Measurements from ENCODE around the gene DAPK1.

DAPK1 gene

DNA sequence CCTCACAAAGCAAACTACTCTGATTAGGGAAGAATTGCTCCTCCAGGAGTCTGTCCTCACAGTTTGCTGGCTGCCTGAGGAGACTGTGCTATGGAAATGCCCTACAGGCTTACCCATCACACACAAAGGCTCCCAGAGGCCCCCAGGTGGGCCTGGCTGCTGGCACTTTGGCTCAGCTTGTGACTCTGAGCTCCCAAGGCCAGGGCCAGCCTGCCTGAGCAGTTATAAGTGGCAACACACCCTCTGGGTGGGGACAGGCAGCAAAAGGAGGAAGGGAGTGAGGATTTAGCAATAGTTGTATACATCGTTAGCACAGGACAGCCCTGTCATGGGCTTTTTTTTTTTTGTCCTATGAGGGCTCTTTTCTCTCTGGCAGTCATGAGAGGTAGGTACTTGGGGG, 103.5 kb downstream of the DAPK1 start:
- DNase-seq, result no peak
- TF ChIP-seq POLR2A (IDR thresholded peaks at IDR 0.05; ENCODE audit: low read length), result no peak

DNA sequence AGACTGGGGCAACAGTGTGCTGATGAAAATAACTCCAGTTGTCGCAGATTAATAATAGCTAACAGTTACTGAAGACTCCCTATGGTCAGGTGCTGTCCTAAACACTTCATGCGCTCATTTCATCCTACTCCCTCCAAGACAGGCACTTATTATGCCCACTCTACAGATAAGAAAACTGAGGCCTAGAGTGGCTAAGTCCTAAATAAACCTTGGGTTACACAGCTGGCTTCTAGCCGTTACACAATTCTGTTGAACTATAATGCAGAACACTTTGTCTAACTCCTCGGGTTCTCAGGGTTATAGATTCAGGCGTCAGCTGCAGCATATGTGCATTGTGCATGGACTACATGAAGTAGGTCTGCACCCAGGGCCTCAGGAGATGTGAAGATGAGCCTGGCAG, 103.9 kb downstream of the DAPK1 start:
- no peak for DNase-seq
- TF ChIP-seq POLR2A (IDR thresholded peaks at IDR 0.05; ENCODE audit: low read length) (no peak), GATA1 (IDR thresholded peaks at IDR 0.05; ENCODE audit: low read depth, low read length) (no peak)

DNA sequence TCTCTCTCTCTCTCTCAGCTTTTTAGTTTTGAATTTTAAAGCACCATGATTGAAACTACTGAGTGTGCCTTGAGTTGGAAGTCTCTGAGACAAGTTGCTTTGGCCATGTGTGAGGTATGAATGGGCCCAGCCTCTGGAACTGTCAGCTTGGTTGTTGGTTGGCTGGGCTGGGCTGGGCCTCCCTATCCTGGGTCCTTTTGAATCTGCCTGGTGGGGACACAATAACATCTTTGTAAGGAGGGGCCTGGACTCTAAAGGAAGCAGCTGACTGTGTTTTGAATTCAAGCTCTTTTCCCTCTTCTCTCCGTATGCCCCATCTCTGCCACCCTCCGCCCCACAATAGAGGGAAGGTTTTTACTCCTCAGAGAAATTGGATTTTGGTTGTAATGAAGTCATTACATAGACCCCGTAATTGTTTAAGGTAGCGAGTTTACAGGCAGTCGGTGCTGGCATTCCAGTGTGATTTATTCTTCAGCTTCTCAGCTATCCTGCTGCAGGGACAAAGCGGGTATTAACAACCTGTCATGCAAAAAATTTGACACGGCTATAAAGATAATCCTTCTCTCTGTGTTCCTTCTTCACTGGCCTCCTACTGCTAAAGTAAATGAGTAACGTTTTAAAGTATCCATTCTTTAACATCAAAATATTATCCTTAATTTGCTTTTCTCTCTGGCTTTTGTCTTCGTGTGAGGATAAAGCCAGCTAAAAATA, 105.4 kb downstream of the DAPK1 start:
- TF ChIP-seq GATA1 (IDR thresholded peaks at IDR 0.05; ENCODE audit: low read depth, low read length) (no peak), POLR2A (IDR thresholded peaks at IDR 0.05; ENCODE audit: low read length) (no peak)
- DNase-seq, result no peak

DNA sequence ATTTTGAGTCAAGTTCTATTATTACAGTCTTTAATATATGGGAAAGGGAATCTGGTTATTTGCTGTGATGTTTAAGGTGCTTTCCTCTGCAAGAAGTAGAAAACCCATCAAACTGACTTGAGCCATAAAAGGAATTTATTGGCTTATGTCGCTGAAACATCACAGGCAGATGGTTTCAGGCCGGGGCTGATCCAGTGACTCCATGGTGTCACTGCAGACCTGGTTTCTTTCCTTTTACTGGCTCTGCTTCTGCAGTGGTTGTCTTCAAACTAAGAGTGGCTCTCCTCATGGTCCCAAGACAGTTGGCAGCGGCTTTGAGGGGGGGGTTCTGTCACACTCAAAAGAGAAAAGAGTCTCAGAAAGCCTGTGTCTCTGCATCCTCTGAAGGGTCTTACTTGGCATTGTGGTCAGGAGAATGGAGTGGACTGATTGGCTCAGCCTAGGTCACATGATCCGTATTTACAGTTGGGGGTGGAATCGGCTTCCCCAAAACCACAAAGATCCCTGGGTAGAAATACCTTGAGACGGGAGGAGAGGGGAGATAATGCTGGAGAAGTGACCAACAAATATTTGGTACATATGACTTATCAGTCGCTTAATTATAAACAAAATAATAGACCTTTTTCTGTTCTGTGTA, 106.3 kb downstream of the DAPK1 start:
- TF ChIP-seq POLR2A (IDR thresholded peaks at IDR 0.05; ENCODE audit: low read length) (no peak), GATA1 (IDR thresholded peaks at IDR 0.05; ENCODE audit: low read depth, low read length) (no peak)
- no peak for DNase-seq

DNA sequence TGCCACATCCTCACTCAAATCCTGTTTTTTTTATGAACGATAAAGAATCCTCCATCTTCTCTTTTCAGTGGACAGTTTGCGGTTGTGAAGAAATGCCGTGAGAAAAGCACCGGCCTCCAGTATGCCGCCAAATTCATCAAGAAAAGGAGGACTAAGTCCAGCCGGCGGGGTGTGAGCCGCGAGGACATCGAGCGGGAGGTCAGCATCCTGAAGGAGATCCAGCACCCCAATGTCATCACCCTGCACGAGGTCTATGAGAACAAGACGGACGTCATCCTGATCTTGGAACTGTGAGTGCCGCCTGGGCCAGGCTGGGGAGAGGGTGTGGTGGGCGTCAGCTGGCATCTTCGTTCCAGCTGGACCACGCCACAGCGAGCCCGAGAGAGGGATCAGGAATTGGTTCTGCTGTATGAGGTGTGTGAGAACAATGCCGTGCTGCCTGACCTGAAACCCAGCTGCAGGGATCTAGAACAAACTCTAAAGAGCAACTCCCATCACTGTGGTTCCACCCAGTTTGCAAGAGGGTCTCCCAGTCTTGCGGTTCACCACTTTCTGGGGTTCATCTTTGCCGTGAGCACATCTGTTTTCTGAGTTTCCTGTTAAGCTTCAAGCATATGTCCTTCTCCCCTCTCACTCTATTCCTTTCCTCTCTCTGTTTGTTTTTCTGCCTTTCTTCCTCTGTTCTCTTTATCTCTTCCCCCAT, 107.4 kb downstream of the DAPK1 start:
- DNase-seq, result no peak
- TF ChIP-seq GATA1 (IDR thresholded peaks at IDR 0.05; ENCODE audit: low read depth, low read length) (no peak), POLR2A (IDR thresholded peaks at IDR 0.05; ENCODE audit: low read length) (no peak)

DNA sequence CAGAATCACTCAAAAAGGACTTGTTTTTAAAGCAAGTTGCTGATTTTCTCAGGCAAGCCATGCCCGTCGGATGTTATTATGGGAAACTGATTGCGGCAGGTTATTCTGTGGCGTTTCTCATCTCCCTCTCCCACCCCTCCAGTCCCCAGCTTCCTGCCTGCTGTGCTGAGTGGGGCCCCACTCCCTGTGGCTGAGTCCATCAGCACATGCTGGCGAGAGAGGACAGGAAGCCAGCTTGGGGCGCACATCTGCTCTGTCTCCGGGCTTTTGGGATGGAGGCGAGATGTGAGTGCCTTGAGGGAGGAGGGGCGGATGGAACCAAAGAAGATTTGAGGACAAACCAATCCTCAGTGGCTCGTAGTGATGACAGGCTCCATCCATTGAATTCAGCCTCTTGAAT, 108.0 kb downstream of the DAPK1 start:
- DNase-seq, result no peak
- TF ChIP-seq GATA1 (IDR thresholded peaks at IDR 0.05; ENCODE audit: low read depth, low read length) (no peak), POLR2A (IDR thresholded peaks at IDR 0.05; ENCODE audit: low read length) (no peak)

DNA sequence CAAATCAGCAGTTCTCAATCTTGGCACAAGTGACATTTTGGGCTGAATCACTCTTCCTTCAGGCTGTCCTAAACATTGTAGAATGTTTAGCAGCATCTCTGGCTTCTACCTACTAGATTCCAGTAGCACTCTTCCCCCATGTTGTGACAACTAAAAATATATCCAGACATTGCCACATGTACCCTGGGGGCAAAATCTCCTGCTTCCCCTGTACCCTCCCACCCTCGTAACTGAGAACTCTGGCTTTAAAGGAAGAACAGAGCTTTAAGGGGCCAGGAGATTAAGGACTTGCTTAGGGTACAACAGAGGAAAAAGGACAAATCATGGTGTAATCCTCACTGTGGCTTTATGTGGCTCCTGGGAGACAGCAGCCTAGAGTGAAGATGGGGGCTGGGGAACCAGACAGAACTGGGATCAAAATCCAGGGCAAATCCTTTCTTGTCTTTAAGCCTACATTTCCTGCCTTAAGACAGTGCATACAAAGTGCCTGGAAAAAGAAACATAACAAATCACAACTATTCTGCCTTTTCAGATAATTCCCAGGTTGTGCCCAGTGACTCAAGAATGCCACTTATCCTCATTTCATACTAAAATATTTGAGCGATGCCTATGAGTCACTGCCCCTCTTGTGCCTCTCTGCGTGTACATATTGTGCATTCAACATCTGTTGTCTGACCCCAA, 109.3 kb downstream of the DAPK1 start:
- no peak for DNase-seq
- TF ChIP-seq POLR2A (IDR thresholded peaks at IDR 0.05; ENCODE audit: low read length), result no peak
- no peak for TF ChIP-seq GATA1 (IDR thresholded peaks at IDR 0.05; ENCODE audit: low read depth, low read length)

DNA sequence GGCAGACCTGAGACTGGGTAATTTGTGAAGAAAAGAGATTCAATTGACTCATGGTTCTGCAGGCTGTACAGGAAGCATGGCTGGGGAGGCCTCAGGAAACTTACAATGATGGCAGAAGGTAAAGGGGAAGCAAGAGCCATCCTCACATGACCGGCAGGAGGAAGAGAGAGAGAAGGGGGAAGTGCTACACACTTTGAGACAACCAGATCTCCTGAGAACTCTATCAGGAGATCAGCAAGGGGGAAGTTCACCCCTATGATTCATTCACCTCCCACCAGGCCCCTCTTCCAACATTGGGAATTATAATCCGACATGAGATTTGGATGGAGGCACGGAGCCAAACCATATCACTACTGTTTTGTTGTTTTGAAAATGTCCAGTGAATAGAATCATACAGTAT, 110.2 kb downstream of the DAPK1 start:
- no peak for DNase-seq
- TF ChIP-seq GATA1 (IDR thresholded peaks at IDR 0.05; ENCODE audit: low read depth, low read length) (no peak), POLR2A (IDR thresholded peaks at IDR 0.05; ENCODE audit: low read length) (no peak)

DNA sequence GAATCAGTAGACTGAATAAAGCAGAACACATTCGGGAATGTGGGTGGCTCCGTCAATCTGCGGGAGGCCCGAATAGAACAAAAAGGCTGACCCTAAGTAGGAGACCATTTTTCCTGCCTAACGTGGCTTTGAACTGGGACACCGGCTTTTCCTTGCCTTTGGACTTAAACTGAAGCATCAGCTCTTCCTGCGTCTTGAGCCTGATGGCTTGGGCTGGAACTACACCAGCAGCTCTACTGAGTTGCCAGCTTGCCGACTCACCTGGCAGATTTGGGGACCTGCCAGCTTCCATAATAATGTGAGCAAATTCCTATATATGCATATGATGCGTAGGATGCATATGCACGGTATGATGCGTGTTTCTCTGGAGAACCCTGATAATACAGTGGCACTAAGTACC, 111.3 kb downstream of the DAPK1 start:
- TF ChIP-seq GATA1 (IDR thresholded peaks at IDR 0.05; ENCODE audit: low read depth, low read length) (no peak), POLR2A (IDR thresholded peaks at IDR 0.05; ENCODE audit: low read length) (no peak)

DNA sequence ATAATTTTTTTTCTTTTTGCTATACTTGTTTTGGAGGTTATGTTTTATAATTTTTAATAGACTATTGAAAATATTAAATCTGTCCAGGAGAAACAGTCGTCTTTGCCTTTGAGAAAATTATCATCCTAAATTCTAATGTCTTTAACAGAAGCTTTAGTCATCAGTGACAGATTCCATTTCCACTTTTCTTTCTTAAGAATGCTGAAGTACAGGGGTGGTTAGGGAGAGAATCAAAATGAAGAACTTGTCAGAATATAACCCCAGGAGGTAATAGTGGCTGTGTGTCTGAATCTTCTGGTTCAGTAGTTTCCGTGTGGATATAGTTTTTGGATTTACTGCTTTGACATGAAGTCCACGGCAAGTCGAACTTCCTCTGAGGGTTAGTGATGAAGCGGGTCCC, 111.8 kb downstream of the DAPK1 start:
- DNase-seq, result no peak
- TF ChIP-seq POLR2A (IDR thresholded peaks at IDR 0.05; ENCODE audit: low read length), result no peak
- TF ChIP-seq GATA1 (IDR thresholded peaks at IDR 0.05; ENCODE audit: low read depth, low read length), result no peak

More for the DNA sequence above, 111.3 kb downstream of the DAPK1 start:
- DNase-seq, result no peak

DNA sequence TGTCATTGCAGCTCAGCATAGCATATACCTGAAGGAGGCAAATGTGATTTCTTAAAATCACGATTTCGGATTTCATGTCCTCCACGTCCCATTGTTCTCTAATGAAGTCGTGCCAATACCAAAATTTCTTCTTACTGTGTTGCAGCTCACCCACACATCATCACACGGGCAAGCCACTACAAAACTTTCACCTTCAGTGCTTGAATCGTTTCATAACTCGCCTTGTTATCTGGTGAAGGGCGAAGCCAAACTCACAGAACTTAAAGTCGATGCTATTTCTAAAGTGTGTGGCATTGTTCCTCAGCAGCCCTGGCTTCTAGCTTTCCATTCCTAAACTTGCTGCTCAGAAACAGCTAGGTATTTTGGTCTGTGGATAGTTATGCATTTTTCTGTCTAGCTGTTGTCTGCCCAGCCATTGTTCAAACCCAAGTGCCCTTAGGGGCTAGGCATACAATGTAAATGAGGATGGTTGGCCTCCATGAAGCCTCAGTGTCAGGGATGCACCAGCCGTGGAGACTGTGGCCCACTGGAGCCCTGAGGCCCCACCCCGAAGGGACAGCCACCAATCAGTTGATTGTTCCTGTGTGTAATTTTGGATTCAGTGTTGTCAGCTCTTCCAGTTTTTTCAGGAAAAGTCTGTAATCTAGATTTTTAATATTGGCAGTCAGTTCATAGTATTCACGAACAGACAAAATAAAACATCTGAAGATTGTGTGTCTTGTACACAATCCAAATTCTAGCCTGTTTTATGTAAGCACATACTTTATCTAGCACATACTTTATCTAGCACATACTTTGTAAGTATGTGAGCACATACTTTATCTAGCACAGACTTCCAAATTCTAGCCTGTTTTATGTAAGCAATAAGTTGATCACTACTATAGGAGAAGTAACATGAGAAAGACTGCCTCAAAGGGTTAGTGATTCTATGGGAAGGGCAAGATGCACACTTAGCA, 112.8 kb downstream of the DAPK1 start:
- no peak for DNase-seq
- TF ChIP-seq GATA1 (IDR thresholded peaks at IDR 0.05; ENCODE audit: low read depth, low read length) (no peak), POLR2A (IDR thresholded peaks at IDR 0.05; ENCODE audit: low read length) (no peak)

DNA sequence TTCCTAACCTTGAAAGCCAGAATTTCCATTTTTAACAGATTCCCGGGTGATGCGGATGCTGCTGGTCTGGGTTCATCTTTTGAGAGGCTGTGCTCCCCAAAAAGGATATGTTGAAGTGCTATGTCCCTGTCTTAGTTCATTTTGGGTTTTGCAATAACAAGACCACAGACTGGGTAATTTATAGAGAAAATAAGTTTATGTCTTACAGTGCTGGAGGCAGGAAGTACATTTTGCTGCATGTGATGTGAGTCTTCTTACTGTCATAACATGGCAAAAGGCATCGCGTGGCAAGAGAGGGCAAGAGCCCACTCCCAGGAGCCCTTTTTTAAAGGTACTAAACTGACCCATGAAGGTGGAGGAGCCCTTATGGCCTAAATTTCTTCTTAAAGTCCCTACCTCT, 114.1 kb downstream of the DAPK1 start:
- no peak for DNase-seq
- TF ChIP-seq POLR2A (IDR thresholded peaks at IDR 0.05; ENCODE audit: low read length), result no peak
- TF ChIP-seq GATA1 (IDR thresholded peaks at IDR 0.05; ENCODE audit: low read depth, low read length), result no peak

DNA sequence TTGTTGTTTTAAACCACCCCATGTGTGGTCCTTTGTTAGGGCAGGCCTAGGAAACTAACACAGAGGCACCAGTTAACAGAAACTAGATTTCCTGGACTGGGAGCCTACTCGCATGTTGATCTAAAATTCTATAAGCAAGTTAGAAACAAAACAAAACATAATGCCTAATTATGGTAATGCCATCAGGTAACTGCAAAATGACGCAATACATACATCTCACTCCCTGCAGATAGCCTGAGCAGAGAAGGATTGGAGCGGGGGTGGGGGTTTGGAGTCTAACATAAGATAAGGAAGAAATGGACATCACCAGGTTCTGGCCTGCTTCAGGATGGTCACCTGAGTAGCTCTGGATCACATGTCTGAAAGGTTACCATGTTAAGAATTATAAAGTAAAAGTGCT, 114.9 kb downstream of the DAPK1 start:
- DNase-seq, result no peak
- TF ChIP-seq POLR2A (IDR thresholded peaks at IDR 0.05; ENCODE audit: low read length), result no peak
- no peak for TF ChIP-seq GATA1 (IDR thresholded peaks at IDR 0.05; ENCODE audit: low read depth, low read length)

All from erythroblast (primary cell).